Loucy (cell line): Measurements from ENCODE around the gene CCDC89.

Source experiments
- H2AFZ ChIP-seq: fragments of 200-600 bp; sonication (generic); 2 replicates; pipeline ENCODE4 v1.6.0; 2016; ENCODE audit warnings: antibody characterized with exemption, mild to moderate bottlenecking, low read length, moderate library complexity
- H3F3A ChIP-seq: fragments of 200-600 bp; 2 replicates; pipeline ENCODE4 v1.6.0; 2016; ENCODE audit warnings: antibody characterized with exemption, low read depth, mild to moderate bottlenecking
- H3K27me3 ChIP-seq: fragments of 200-600 bp; sonication (generic); 2 replicates; pipeline ENCODE4 v1.6.1; 2014; ENCODE audit warnings: low read length, mild to moderate bottlenecking; ENCODE audit not compliant: insufficient read depth, poor library complexity, severe bottlenecking
- H3K36me3 ChIP-seq: fragments of 200-600 bp; sonication (generic); 2 replicates; pipeline ENCODE4 v1.6.1; 2016; ENCODE audit warnings: low read length; ENCODE audit not compliant: insufficient read depth
- H3K4me1 ChIP-seq: fragments of 200-600 bp; sonication (generic); 2 replicates; pipeline ENCODE4 v1.5.1; 2014; ENCODE audit warnings: low read length, mild to moderate bottlenecking; ENCODE audit not compliant: insufficient read depth, poor library complexity, severe bottlenecking
- H3K4me2 ChIP-seq: fragments of 200-600 bp; sonication (generic); 2 replicates; pipeline ENCODE4 v1.6.0; 2014; ENCODE audit warnings: antibody characterized with exemption, low read length, low read depth, mild to moderate bottlenecking; ENCODE audit not compliant: poor library complexity, severe bottlenecking
- H3K4me3 ChIP-seq: fragments of 200-600 bp; sonication (generic); 2 replicates; pipeline ENCODE4 v1.5.1; 2014; ENCODE audit warnings: low read length, mild to moderate bottlenecking, mixed read lengths; ENCODE audit not compliant: poor library complexity, severe bottlenecking
- H3K79me2 ChIP-seq: fragments of 200-600 bp; sonication (generic); 2 replicates; pipeline ENCODE4 v1.6.1; 2014; ENCODE audit warnings: low read length; ENCODE audit not compliant: insufficient read depth
- H3K9ac ChIP-seq: fragments of 200-600 bp; sonication (generic); 2 replicates; pipeline ENCODE4 v1.6.0; 2014; ENCODE audit warnings: mild to moderate bottlenecking, low read depth, low read length, moderate library complexity; ENCODE audit not compliant: poor library complexity, severe bottlenecking
- H3K9me2 ChIP-seq: fragments of 200-600 bp; sonication (generic); replicated peaks from 2 replicates; pipeline ENCODE4 v1.6.1; 2016; ENCODE audit warnings: low read depth, low read length, mixed read lengths
- H3K9me3 ChIP-seq: fragments of 200-600 bp; sonication (generic); 2 replicates; pipeline ENCODE4 v1.6.1; 2014; ENCODE audit warnings: mild to moderate bottlenecking, antibody characterized with exemption, low read length, low read depth; ENCODE audit not compliant: insufficient read depth
- H4K20me1 ChIP-seq: fragments of 200-600 bp; sonication (generic); 2 replicates; pipeline ENCODE4 v1.6.0; 2014; ENCODE audit warnings: antibody characterized with exemption, low read length, mild to moderate bottlenecking; ENCODE audit not compliant: insufficient read depth, poor library complexity, severe bottlenecking
- CTCF ChIP-seq: fragments of 200-600 bp; sonication (generic); conservative IDR thresholded peaks from 2 replicates; pipeline ENCODE4 v1.5.1; 2014; ENCODE audit warnings: mild to moderate bottlenecking, antibody characterized with exemption, low read length
- EZH2phosphoT487 ChIP-seq: fragments of 200-600 bp; IDR thresholded peaks from 2 replicates; pipeline ENCODE4 v1.6.1; 2018; ENCODE audit warnings: antibody characterized with exemption, mild to moderate bottlenecking, moderate library complexity, borderline replicate concordance

CCDC89 gene

DNA sequence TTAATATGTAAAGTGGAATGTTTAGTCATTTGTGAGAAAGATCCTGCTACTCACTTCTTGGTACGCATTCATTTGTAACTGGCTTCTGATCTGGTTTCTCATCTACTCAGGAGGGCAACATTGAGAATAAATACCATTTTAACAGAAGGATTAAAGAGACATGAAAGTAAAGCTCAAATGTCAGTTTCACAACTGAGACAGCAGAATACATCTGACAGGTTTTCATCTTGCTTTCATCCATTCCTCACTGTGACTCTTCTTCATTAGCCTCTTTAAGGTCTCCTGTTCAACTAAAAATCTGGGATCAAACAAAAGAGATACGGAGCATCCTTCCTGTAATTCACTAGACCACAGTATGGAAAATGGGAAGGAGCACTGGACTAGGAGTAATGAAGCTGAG lies 31.4 kb upstream of the CCDC89 start:
- H3K9ac ChIP-seq, result no peak overlapping the region
- H3K4me3 ChIP-seq, result no peak overlapping the region
- H3K27me3 ChIP-seq, result no peaks in the 10 kb centered on the region
- H3K79me2 ChIP-seq, result no peaks in the 10 kb centered on the region
- TF ChIP-seq EZH2phosphoT487 (no peak), CTCF (no peak)
- no peaks in the 10 kb centered on the region for H3K9me3 ChIP-seq
- no peaks in the 10 kb centered on the region for H3F3A ChIP-seq
- H3K4me2 ChIP-seq, result no peak overlapping the region
- H3K4me1 ChIP-seq, result no peaks in the 10 kb centered on the region
- H4K20me1 ChIP-seq, result no peaks in the 10 kb centered on the region
- no peaks in the 10 kb centered on the region for H3K36me3 ChIP-seq
- H3K9me2 ChIP-seq, result no peaks in the 10 kb centered on the region
- H2AFZ ChIP-seq, result no peak overlapping the region

- no peaks in the 10 kb centered on the region for H3K9me2 ChIP-seq
- H3F3A ChIP-seq, result no peaks in the 10 kb centered on the region
- no peaks in the 10 kb centered on the region for H4K20me1 ChIP-seq
- no peaks in the 10 kb centered on the region for H3K79me2 ChIP-seq
- no peak overlapping the region for H2AFZ ChIP-seq
- no peak overlapping the region for H3K4me2 ChIP-seq
- H3K36me3 ChIP-seq, result no peaks in the 10 kb centered on the region
- H3K9me3 ChIP-seq, result no peaks in the 10 kb centered on the region
- H3K9ac ChIP-seq, result no peak overlapping the region
- no peaks in the 10 kb centered on the region for H3K27me3 ChIP-seq
- H3K4me3 ChIP-seq, result no peak overlapping the region
- no peaks in the 10 kb centered on the region for H3K4me1 ChIP-seq
- TF ChIP-seq CTCF (no peak), EZH2phosphoT487 (no peak)
Observed at GRCh38 chr11:85712953-85713352, 27.0 kb upstream of the CCDC89 start.

DNA sequence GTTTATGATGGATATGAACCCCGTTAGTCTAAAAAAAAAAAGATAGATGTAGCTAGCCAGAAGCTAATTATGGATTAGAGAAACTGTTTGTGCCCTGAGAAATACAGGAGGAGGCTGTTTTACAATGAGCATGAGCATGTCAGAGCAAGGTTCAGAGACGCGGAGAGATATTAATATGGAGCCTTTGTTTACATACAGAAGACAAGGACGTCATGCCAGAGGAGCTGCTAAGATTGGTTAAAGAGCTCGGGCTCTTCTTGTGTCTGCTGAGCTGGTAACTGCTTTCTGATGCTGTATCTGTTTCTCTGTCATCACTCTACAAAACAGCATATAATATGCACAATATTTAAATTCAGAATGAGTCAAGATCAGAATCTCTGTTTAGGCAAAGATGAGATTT lies 24.9 kb upstream of the CCDC89 start:
- Histone ChIP-seq H3K4me1 (no peaks in the 10 kb centered on the region), H4K20me1 (no peaks in the 10 kb centered on the region), H3K27me3 (no peaks in the 10 kb centered on the region), H3K9me2 (no peaks in the 10 kb centered on the region), H3F3A (no peaks in the 10 kb centered on the region), H3K36me3 (no peaks in the 10 kb centered on the region), H3K9me3 (no peaks in the 10 kb centered on the region), H3K9ac (no peak overlapping the region), H2AFZ (no peak overlapping the region), H3K4me3 (no peak overlapping the region), H3K79me2 (no peaks in the 10 kb centered on the region), H3K4me2 (no peak overlapping the region)
- no peak for TF ChIP-seq CTCF
- no peak for TF ChIP-seq EZH2phosphoT487
